Stimulated activated CD8-positive, alpha-beta memory T cell treated with anti-CD3 and anti-CD28 coated beads, Interleukin-4, amount 100 ng/mL, for 24 hours (primary cell): ENCODE measurements around the gene FAAP20.

Source experiments
- DNase-seq: peaks from one replicate; pipeline ENCODE4 v3.0.0-alpha.2; 2020; ENCODE audit warnings: low read depth

Gene FAAP20, protein sequence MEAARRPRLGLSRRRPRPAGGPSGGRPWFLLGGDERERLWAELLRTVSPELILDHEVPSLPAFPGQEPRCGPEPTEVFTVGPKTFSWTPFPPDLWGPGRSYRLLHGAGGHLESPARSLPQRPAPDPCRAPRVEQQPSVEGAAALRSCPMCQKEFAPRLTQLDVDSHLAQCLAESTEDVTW

DNA sequence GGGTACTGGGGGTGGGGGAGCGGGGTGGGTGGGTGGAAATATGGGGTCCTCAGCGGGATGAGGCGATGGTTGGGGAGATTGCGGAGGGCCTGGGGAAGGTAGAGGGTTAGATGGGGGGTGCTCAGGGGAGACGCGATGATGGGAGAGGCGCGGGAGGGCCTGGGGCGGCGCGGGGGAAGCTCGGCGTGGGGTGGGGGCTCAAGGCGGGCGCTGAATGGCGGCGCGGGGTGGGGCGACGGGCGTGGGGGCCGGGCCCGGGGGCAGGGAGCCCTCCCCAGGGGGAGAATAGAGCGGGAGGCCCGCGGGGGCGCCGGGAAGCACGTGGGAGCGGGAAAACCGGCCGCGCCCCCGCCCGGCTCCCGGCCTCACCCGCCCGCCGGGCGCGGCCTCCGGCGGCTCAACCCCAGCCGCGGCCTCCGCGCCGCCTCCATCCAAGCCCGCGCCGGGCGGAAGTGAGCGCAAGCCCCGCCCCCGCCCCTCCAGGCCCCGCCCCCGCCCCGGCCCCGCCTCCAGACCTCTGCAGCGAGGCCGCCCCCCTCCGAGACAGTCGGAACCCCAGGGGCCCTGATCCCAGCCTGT, at the start of gene FAAP20:
Gene FAAP20, minus strand, starts transcription at position 454 of the 579 bp plus-strand sequence. Its CDS starts 23 bp downstream, at position 431.
- DNase-seq = peak; percentile 58

DNA sequence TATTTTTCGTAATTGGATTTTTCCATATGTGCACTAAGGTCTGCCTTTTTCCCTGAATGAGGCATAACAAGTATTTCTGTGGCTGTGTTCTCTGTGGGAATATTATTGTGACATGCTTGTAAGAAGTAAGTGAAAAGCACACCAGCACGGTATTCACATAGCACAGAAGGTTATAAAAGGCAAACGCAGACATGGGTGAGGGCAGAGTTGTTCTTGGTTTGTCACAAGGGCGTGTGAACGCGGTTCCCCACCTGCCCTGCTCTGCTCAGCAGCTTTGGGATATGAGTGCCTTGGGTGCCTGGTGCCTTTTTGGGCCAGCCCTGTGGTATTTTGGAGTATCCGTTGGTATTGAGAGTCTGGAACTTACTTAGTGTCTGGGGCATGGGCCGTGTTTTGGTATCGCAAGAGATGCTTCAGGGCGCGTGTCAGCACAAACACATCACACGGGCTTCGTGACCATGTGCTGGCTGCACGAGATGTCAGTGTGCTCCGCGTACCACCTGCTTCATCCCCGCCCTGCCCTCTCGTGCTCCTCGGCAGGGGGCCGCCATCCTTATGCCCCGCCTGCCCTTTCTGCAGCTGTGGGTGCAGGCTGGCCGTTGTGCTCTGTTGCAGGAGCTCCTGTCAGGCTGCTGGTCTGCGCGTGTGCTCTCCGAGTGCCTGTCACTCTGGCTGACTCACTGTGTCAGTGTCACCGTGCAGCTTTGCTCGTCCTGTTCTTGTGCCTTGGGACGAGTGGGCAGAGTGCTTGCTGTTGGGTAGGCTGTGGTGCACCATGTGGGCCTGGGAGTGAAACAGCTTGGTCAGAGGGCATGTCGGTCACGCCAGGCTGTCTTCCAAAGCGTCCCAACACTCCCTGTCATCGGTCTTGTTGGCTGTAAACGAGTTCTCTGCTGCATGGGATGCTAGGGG, 48.5 kb upstream of the FAAP20 start:
- DNase-seq = no peak

GRCh38 chr1:2241820-2242219, 47.2 kb upstream of the FAAP20 start:
- no peak for DNase-seq

DNA sequence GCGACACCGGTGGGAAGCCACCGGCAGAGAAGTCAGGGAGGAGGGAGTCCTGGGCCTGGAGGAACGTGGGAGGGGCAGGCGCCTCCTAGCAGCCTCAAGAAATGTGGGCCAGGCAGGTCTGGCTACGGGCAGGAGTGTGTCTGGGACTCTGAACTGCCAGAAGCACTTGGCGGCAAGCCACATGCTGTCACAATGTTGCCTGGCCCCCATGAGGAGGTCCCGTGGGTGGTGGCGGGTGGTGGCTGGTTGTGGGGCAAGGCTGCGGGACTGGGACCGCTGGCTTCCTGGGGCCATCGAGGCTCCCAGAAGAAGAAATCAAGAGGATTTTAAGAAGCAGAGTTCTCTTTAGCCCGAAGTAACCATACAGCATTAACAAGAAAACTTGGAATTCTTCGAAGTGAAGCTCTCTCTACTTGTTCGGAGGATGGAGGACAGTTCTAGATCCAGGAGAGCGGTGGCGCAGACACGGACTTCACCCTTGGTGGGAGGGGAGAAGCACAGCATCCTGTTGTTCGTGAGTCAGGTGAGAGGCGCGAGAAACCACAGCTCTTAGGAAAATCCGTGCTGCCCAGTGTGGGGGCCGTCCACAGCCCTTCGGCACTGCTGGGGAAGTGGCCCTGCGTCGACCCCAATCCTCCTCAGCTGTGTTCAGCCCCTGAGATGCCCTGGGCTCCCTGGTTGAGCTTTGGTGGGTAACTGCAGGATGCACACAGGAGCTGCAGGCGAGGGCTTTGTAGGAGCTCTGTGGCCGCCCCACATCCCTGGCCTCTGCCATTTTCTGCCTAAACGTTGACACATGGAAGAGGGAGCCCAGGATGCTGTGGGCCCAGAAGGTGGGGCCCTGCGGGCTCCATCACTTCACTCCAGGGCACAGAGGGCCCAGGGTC, 45.9 kb upstream of the FAAP20 start:
- no peak for DNase-seq

DNA sequence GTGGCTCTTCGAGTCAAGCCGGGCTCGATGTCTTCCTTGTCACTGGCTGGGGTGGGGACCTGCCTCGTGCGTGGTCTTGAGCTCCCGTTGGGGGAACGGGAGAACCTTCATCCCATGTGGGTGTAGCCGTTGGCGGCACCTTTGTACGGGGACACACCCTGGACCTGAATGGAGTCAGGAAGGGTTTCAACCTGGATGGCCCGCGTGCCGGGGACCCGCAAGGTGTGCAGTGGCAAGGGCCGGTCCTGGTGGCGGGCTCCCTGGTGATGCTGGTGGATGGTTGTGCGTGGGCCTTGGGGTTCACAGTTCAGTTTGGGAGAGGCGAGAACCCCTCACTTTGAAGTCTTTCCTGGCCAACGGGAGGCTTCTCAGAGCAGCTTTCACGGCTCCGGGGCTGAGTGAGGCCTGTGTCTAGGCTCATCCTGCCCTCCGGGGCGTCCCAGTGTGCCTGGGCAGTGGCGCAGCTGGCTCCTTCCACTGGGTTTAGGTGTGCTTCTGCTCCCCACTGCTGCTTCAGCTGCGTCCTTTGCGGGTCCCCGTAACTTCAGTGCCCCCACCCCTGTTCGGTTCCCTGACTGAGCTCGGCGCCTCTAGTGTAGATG, 44.9 kb upstream of the FAAP20 start:
- no peak for DNase-seq

- no peak for DNase-seq
Observed at GRCh38 chr1:2239013-2239370, 44.4 kb upstream of the FAAP20 start.

- DNase-seq = no peak
Observed at GRCh38 chr1:2238361-2239012, 43.9 kb upstream of the FAAP20 start.

- no peak for DNase-seq
Observed at GRCh38 chr1:2237773-2238172, 43.2 kb upstream of the FAAP20 start.

DNA sequence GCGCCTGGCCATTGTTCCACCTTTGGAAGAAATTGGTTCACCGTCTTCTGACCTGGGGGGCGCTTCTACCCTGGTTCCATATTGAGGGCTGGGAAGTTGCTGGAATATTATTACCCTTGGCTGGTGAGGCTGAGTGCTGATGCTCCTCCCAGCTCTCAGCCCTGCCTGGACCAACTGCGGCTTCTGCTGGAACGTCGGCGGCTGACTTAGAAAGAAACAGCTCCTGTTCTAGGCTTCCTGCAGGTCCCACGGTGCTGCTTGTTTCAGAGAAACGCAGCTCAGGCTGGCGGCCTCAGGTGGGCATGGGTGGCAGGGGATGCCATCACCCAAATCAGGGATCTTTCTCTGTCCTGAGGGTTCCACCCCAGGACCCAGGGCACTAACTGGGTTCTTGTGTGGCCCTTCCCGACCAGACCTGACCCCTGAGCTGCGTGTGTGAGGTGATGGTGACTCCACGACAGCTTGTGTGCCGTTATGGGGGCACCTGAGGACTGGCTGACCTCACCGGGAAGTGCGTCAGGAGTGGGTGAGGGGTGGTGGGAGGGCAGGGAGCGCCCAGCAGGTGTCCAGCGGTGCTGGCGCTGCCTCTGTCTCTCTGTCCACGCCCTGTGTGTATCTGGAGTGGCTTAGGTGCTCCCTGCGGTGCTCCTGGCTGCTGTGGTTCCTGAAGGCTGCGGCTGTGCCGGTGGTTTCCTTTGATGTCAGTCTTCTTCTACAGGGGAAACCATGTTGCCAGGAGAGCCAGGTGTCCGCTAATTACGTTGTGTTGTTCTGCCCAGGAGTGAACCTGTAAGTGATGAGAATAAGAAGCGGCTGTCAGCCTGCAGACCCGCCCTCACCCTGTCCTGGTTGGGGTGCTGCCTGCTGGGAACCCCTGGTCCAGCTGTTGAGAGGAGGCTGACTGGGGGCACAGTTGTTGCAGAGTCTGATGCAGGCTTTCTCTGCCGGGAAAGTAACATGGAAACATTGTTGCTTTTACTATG, 42.4 kb upstream of the FAAP20 start:
- DNase-seq = no peak

DNA sequence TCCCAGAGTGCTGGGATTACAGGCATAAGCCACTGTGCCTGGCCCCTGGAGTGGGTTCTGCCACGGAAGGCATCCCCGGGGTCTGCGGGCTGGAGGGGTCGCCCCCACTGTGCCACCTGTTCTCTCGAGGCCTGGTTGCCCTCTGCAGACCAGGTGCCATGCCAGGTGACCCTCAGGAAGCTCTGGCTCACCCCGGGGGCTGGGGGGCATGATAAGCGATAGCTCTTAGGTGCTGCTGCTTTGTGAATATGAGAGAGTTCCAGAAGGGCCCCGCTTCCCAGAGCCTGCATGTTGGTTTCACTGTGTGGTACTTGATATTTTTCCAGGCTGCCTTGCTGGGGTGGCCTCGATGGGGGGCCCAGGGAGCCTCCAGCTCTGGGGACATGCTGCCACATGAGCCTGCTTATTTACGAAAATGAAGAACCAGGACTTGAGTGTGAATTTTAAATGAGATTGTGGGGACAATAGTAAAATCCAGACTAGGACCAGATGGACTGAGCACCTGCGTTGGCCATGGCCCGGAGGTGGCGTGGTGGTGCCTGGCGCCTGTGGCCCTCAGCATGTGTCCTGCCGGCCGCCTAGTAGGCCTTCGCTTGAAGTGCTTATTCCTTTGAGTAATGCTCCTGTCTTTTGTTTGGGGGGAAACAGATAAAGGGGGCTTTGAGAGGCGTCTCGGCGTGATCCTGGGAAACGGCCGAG, 40.9 kb upstream of the FAAP20 start:
- no peak for DNase-seq

- DNase-seq = no peak
Observed at GRCh38 chr1:2234762-2235113, 40.2 kb upstream of the FAAP20 start.

GRCh38 chr1:2233997-2234761, 39.6 kb upstream of the FAAP20 start:
- DNase-seq = peak; percentile 47

- DNase-seq = no peak
Observed at GRCh38 chr1:2233468-2233867, 38.9 kb upstream of the FAAP20 start.

GRCh38 chr1:2232916-2233438, 38.4 kb upstream of the FAAP20 start:
- DNase-seq = no peak

DNA sequence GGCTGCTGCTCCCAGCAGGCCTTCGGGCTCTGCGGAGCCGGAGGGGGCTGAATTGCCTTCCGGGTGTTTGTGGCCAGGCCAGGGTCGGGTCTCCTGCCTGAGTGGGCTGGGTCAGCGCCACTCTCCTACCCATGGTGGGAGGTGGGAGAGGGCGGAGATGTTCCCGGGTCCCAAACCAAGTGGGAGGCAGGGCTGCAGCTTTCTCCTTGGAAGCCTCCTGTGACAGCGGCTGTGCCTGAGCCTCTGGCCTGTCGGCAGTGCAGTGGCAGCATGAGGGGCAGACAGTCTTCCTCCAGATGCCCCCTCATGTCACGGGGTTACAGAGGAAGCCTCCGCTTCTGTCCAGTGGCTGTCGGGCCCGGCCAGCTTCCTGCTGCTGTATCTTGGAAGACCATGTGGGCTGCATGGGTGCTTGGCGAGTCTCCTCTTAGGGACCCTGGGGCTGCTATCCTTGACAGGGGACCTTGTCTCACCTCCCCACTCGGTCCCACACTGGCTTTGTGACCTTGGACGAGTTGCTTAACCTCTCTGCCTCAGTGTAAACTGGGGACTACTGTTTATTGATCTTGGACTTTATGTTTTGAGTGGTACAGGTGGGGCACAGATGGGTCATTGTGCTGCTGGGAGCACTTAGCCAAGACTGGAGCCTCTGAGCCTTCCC, 37.8 kb upstream of the FAAP20 start:
- DNase-seq = no peak

GRCh38 chr1:2231532-2232254, 37.1 kb upstream of the FAAP20 start:
- peak; percentile 51 for DNase-seq
